Measurements from ENCODE around the gene TBXAS1.

DNA sequence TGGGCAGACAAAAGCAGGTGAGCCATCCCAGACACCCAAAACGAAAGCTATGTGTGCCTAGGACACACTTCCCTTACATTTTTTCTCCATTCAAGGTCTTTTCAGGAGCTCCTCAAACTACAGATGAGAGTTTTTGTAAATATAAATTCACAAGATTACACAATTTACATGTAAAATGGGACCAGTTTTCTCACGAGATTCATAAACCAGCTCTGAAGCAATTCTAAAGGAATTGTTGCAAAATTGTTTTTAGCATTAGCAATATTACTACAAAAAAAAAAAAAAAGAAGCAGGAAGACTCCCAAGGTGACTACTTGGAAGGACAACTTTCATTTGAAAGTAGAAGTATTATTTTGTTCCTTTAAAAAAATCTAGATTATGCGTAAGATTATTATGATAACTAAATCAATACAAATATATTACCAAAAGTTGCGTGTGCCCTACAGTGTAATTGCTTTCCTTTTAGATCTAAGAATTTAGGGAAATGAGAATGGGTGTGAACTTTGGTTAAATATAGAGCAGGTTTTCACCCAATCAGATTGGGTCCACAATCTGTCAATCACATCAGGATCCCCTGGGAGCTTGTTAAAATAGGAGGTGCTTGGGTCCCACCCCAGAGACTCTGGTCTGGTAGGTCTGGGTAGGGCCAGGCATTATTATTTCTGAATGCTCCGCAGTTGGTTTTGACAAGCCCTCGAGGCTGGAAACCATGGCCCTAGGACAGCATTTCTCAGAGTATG, 72.2 kb downstream of the TBXAS1 start:
- TF ChIP-seq, protein P1, sequence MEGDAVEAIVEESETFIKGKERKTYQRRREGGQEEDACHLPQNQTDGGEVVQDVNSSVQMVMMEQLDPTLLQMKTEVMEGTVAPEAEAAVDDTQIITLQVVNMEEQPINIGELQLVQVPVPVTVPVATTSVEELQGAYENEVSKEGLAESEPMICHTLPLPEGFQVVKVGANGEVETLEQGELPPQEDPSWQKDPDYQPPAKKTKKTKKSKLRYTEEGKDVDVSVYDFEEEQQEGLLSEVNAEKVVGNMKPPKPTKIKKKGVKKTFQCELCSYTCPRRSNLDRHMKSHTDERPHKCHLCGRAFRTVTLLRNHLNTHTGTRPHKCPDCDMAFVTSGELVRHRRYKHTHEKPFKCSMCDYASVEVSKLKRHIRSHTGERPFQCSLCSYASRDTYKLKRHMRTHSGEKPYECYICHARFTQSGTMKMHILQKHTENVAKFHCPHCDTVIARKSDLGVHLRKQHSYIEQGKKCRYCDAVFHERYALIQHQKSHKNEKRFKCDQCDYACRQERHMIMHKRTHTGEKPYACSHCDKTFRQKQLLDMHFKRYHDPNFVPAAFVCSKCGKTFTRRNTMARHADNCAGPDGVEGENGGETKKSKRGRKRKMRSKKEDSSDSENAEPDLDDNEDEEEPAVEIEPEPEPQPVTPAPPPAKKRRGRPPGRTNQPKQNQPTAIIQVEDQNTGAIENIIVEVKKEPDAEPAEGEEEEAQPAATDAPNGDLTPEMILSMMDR (IDR thresholded peaks at IDR 0.05; ENCODE audit: control extremely low read depth in 1 of 3, insufficient read depth in 1 of 3, low read depth in 1 of 3, low read length in 3 of 3): no peak
- TF ChIP-seq POLR2AphosphoS5 (IDR thresholded peaks at IDR 0.05; ENCODE audit: low read depth, low read length) (no peak), TCF12 (IDR thresholded peaks at IDR 0.05; ENCODE audit: low read depth, low read length) (no peak), EZH2 (IDR thresholded peaks at IDR 0.05; ENCODE audit: low read depth, low read length, severe bottlenecking) (no peak), NRF1 (IDR thresholded peaks at IDR 0.05; ENCODE audit: low read depth, low read length) (no peak), POLR2A (IDR thresholded peaks at IDR 0.05; ENCODE audit: control extremely low read depth in 1 of 2, low read depth in 2 of 2, low read length in 2 of 2) (no peak), JUND (IDR thresholded peaks at IDR 0.05; ENCODE audit: low read length) (no peak), RAD21 (IDR thresholded peaks at IDR 0.05 in 1 of 2, conservative IDR thresholded peaks at IDR 0.05 in 1 of 2; ENCODE audit: low read depth in 2 of 2, low read length in 2 of 2) (no peak), CEBPB (IDR thresholded peaks at IDR 0.05; ENCODE audit: low read depth, low read length) (no peak), CHD1 (IDR thresholded peaks at IDR 0.05; ENCODE audit: low read depth, low read length) (no peak), SP2 (IDR thresholded peaks at IDR 0.05; ENCODE audit: low read length) (no peak), CHD2 (IDR thresholded peaks at IDR 0.05; ENCODE audit: low read length) (no peak)
- TF ChIP-seq, protein P2, sequence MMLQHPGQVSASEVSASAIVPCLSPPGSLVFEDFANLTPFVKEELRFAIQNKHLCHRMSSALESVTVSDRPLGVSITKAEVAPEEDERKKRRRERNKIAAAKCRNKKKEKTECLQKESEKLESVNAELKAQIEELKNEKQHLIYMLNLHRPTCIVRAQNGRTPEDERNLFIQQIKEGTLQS (IDR thresholded peaks at IDR 0.05; ENCODE audit: insufficient read depth, low read depth, low read length): no peak
- TF ChIP-seq, protein P3, sequence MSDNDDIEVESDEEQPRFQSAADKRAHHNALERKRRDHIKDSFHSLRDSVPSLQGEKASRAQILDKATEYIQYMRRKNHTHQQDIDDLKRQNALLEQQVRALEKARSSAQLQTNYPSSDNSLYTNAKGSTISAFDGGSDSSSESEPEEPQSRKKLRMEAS (IDR thresholded peaks at IDR 0.05): no peak

All from H1 (cell line).